Sigmoid colon (tissue), 4 donors: Measurements from ENCODE around the gene ATG5.

Experiments used
- CTCF ChIP-seq, 4 experiments: fragments of 450-650 bp in 3 of 4; fragments of 200-600 bp in 1 of 4; IDR thresholded peaks; one replicate each; pipeline ENCODE4 v1.5.1; 2016 to 2019; ENCODE audit warnings: antibody characterized with exemption in 4 of 4, mild to moderate bottlenecking in 3 of 4, moderate library complexity in 2 of 4
- POLR2A ChIP-seq, 2 donors: fragments of 450-650 bp; IDR thresholded peaks; one replicate each; pipeline ENCODE4 v1.6.1; 2016; ENCODE audit warnings: antibody characterized with exemption in 2 of 2, mild to moderate bottlenecking in 2 of 2, moderate library complexity in 2 of 2
- POLR2AphosphoS5 ChIP-seq, 4 donors: sonication (generic); formaldehyde crosslinking; IDR thresholded peaks; one replicate each; pipeline ENCODE4 v1.6.1; 2017; ENCODE audit warnings: antibody characterized with exemption in 4 of 4

DNA sequence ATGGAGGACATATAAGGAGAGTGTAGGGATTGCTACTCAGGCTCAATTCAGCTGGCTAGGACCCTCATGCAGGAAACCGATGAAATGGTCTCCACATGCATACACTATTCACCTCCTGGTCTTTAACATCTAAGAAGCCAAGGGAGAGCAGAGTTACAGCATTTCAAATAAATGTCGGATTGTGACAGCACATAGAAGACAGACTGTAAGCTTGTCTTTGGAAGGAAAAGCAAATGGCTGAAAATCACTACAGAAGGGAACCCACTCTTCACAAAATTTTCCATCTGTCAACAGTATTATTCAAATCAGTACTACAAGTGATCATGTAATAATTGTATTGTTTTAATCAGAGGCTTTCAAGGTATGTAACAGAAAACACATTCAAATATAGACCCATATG lies 72.9 kb downstream of the ATG5 start:
- TF ChIP-seq CTCF (IDR thresholded peaks at IDR 0.05) (no peak), POLR2A (IDR thresholded peaks at IDR 0.05) (no peak), POLR2AphosphoS5 (IDR thresholded peaks at IDR 0.05) (no peak)
